ENCODE measurements around the gene RBM4B.

RBM4B gene

DNA sequence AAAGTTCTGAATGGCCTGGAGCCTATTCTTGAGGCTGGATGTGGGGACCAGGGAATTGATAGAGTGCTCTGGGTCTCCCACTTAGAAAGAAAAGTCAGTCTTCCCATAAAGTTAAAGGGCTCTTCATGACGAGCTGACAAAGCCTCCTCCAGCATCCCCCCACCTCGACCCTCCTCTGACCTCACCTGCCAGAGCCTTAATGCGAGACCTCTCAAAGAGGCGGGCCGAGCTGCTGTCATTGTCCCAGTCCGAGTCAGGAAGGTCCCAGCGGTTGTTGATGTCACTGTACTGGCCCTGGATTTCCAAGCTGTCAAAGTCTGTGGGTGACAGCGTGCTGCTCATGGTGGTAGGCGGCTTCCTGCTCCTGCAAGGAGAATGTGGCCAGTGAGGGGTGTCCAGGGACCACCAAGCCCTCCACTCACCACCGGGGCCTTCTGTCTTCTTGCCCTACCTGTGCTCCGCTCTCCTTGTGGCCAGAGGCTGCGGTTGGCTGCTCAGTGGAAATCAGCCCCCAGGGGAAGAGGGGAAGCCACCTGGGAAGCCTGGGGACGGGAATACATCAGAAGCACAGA, 43.3 kb upstream of the RBM4B start:
- TF ChIP-seq, protein P1, sequence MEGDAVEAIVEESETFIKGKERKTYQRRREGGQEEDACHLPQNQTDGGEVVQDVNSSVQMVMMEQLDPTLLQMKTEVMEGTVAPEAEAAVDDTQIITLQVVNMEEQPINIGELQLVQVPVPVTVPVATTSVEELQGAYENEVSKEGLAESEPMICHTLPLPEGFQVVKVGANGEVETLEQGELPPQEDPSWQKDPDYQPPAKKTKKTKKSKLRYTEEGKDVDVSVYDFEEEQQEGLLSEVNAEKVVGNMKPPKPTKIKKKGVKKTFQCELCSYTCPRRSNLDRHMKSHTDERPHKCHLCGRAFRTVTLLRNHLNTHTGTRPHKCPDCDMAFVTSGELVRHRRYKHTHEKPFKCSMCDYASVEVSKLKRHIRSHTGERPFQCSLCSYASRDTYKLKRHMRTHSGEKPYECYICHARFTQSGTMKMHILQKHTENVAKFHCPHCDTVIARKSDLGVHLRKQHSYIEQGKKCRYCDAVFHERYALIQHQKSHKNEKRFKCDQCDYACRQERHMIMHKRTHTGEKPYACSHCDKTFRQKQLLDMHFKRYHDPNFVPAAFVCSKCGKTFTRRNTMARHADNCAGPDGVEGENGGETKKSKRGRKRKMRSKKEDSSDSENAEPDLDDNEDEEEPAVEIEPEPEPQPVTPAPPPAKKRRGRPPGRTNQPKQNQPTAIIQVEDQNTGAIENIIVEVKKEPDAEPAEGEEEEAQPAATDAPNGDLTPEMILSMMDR (conservative IDR thresholded peaks at IDR 0.05; ENCODE audit: low read depth, low read length), result no peak
- no peak for DNase-seq (ENCODE audit: low read depth)
- no peak overlapping the region for H3K4me3 ChIP-seq (ENCODE audit: low read length)

DNA sequence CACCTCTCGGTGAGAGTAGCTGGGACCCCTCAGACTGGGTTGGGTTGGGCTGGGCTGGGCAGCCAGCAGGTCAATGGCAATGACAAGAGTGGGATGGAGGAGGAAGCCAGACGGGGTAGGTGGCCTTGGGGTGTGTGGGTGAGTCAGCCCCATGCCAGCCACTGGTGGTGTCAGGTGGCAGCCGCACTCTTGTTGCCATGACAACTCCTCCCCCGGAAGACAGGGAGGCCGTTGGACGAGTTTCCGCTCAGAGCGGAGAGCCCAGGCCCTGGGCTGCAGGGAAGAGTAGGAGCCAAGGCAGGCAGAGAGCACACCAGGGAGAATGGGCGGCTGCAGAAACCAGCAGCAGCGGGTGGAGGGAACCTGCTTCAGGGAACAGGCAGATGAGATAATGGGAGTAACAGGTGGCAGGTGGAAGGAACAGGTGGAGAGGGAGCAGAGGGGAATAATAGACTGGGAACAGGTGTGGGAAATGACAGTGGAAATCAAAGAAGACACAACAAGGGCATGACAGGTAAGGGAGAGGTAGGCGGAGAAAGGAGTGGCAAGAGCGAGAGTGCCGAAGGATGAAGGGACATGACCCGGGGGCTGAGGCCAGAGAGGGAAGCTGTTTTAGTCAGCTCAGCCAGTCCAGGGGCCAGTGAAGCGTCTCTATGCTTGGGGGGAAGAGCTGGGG, 42.7 kb upstream of the RBM4B start:
- DNase-seq (ENCODE audit: low read depth), result peak; percentile 86
- TF ChIP-seq, protein P1 (conservative IDR thresholded peaks at IDR 0.05; ENCODE audit: low read depth, low read length), result no peak
- H3K4me3 ChIP-seq (ENCODE audit: low read length), result no peak overlapping the region

DNA sequence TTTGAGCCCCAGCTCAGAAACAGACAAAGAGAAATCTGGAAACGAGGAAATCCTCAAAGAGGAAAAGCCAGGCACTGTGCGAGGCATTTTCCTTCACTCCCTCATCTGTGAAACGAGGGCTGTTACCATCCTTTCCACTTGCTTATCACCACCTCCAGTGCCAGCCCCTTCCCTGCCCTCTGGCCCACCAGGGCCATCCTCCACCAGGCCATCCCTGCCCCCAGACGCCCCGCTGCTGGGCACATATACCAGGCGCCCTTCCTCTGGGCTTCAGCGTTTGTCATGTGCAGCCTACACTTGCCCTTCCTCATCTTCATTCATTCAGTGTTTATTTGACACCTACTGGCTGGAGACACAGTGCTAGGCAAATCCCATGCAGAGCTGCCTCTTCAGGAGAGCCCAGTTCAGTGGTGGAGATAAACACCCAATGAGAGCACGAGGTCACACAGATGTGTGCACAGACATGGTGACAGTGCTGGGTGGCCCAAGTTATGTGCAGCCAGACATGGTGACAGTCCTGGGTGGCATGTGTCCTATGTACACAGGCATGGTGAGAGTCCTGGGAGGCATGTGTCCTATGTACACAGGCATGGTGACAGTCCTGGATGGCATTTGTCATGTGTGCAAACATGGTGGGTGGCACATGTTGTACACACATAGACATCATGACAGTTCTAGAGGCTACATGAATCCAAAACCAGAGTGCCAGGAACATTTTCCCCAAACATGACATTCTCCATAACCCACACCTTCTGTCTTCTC, 41.6 kb upstream of the RBM4B start:
- DNase-seq (ENCODE audit: low read depth), result no peak
- H3K4me3 ChIP-seq (ENCODE audit: low read length), result no peak overlapping the region
- TF ChIP-seq, protein P1 (conservative IDR thresholded peaks at IDR 0.05; ENCODE audit: low read depth, low read length), result no peak

DNA sequence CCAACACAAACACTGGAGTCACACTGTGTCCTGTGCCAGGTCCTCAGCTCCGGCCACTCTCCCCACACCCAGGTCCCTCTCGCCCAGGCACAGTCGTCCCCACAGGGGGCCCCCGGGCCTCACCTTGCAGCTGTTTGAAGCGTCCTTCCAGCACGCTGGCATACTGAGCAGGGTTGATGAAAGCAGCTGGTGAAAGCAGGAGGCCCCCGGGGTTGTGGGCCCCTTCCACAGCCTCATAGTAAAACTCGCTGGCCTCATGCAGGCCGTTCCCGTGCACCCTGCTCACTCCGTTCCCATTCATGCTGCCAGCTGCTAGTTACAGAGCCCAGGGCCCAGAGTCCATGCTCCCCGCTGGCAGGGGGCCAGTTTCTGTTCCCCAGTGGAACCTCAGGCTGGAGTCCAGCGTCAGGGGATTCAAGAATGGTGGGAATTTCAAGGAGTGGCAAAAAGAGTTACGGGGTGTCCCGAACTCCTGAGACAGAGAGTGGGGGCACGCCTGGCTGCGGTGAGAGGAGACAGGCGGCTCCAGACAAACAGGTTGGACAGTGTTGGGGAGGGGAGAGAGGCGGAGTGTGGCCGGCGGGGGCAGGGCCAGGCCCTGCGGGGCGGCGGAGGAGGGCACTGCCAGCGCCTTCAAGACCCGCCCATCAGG, 40.8 kb upstream of the RBM4B start:
- DNase-seq (ENCODE audit: low read depth), result peak; percentile 85
- TF ChIP-seq, protein P1 (conservative IDR thresholded peaks at IDR 0.05; ENCODE audit: low read depth, low read length), result no peak
- peak overlapping the region; percentile 36 for H3K4me3 ChIP-seq (ENCODE audit: low read length)

DNA sequence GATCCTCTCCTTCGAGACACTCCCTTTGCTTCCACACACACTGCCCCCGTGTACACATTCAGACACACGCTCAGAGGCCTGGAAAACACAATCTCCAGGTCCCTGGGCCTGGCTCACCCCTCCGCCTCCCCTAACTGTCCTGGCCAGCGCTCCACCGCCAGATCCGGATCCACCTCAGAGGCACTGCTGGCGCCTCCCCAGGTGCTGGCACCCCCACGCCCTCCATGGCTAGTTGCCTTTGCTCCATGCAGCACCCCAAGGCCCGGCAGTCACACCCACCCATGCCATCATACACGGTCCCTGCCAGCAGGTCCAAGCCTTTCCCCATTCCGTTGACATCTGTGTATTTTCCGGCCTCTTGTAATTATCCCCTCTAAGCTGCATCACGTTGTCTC, 40.2 kb upstream of the RBM4B start:
- peak overlapping the region; percentile 36 for H3K4me3 ChIP-seq (ENCODE audit: low read length)
- peak; percentile 44 for DNase-seq (ENCODE audit: low read depth)
- TF ChIP-seq, protein P1 (conservative IDR thresholded peaks at IDR 0.05; ENCODE audit: low read depth, low read length), result no peak

DNA sequence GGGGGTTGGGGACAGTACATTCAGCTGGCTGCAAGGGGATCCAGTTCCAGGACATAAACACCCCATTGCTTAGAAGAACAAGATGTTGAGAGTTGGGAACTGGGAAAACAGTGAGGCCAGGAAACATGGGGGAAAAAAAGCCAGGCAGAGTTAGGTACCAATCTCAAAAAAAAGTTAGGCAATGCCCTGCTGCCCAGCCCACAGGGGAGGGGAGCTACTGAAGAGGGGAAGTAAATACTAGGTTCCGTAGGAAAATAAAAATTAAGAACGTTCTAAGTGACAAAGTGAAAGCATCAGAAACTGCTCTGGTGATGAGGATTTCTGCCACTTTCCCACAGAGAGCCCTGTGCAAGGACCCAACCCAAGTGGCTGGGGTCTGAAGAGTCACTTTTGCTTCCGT, 39.3 kb upstream of the RBM4B start:
- no peak for DNase-seq (ENCODE audit: low read depth)
- TF ChIP-seq, protein P1 (conservative IDR thresholded peaks at IDR 0.05; ENCODE audit: low read depth, low read length), result no peak

More for the DNA sequence above, 39.3 kb upstream of the RBM4B start:
- peak overlapping the region; percentile 36 for H3K4me3 ChIP-seq (ENCODE audit: low read length)

All from retinal pigment epithelial cell (primary cell).